Measurements from ENCODE around the gene MEGF10.

The MEGF10 gene

GRCh38 chr5:127369796-127370195 is 79.2 kb downstream of the MEGF10 start:
- no peak for DNase-seq (ENCODE audit: low read depth)

- no peak for DNase-seq (ENCODE audit: low read depth)
Observed at GRCh38 chr5:127370631-127371030, 80.0 kb downstream of the MEGF10 start.

- DNase-seq (ENCODE audit: low read depth) = no peak
Observed at GRCh38 chr5:127373858-127374491, 83.4 kb downstream of the MEGF10 start.

- DNase-seq (ENCODE audit: low read depth) = no peak
Observed at GRCh38 chr5:127375124-127375523, 84.5 kb downstream of the MEGF10 start.

GRCh38 chr5:127375544-127376091 is 85.0 kb downstream of the MEGF10 start:
- no peak for DNase-seq (ENCODE audit: low read depth)

GRCh38 chr5:127377651-127378050 is 87.1 kb downstream of the MEGF10 start:
- no peak for DNase-seq (ENCODE audit: low read depth)

GRCh38 chr5:127385936-127386335 is 95.3 kb downstream of the MEGF10 start:
- DNase-seq (ENCODE audit: low read depth) = no peak

- no peak for DNase-seq (ENCODE audit: low read depth)
Observed at GRCh38 chr5:127386557-127386956, 96.0 kb downstream of the MEGF10 start.

GRCh38 chr5:127389601-127390000 is 99.0 kb downstream of the MEGF10 start:
- DNase-seq (ENCODE audit: low read depth) = no peak

- DNase-seq (ENCODE audit: low read depth) = no peak
Observed at GRCh38 chr5:127392762-127393161, 102.2 kb downstream of the MEGF10 start.

- no peak for DNase-seq (ENCODE audit: low read depth)
Observed at GRCh38 chr5:127396490-127397155, 106.0 kb downstream of the MEGF10 start.

- DNase-seq (ENCODE audit: low read depth) = no peak
Observed at GRCh38 chr5:127398508-127398907, 107.9 kb downstream of the MEGF10 start.

- DNase-seq (ENCODE audit: low read depth) = no peak
Observed at GRCh38 chr5:127399068-127399467, 108.5 kb downstream of the MEGF10 start.

- DNase-seq (ENCODE audit: low read depth) = no peak
Observed at GRCh38 chr5:127400539-127400938, 109.9 kb downstream of the MEGF10 start.

GRCh38 chr5:127400946-127401670 is 110.5 kb downstream of the MEGF10 start:
- no peak for DNase-seq (ENCODE audit: low read depth)

- DNase-seq (ENCODE audit: low read depth) = no peak
Observed at GRCh38 chr5:127402361-127402760, 111.8 kb downstream of the MEGF10 start.

- DNase-seq (ENCODE audit: low read depth) = no peak
Observed at GRCh38 chr5:127404190-127404589, 113.6 kb downstream of the MEGF10 start.

- no peak for DNase-seq (ENCODE audit: low read depth)
Observed at GRCh38 chr5:127406326-127407121, 115.9 kb downstream of the MEGF10 start.

- DNase-seq (ENCODE audit: low read depth) = no peak
Observed at GRCh38 chr5:127409246-127409917, 118.8 kb downstream of the MEGF10 start.

GRCh38 chr5:127409921-127410675 is 119.5 kb downstream of the MEGF10 start:
- no peak for DNase-seq (ENCODE audit: low read depth)

GRCh38 chr5:127410959-127411358 is 120.4 kb downstream of the MEGF10 start:
- no peak for DNase-seq (ENCODE audit: low read depth)
